ENCODE measurements around the gene CNNM3. TPM values are rescaled to one million over a fixed set of nuclear protein-coding genes. Genes with fewer than 3 reads are reported as not detected.

The CNNM3 gene
- total RNA-seq, 1 experiment from 2014 or later: 34.0 TPM

- TF ChIP-seq REST (IDR thresholded peaks at IDR 0.05; ENCODE audit: insufficient read depth in 1 of 2, low read depth in 2 of 2, low read length in 1 of 2) (no peak), TCF7L2 (IDR thresholded peaks at IDR 0.05; ENCODE audit: low read depth, low read length) (no peak), POLR2AphosphoS5 (IDR thresholded peaks at IDR 0.05; ENCODE audit: low read depth, low read length) (no peak), SIN3A (IDR thresholded peaks at IDR 0.05; ENCODE audit: borderline replicate concordance, insufficient read depth, low read depth, low read length) (no peak), CTCF (IDR thresholded peaks at IDR 0.05) (no peak)
- no peaks in the 10 kb centered on the region for H3K27me3 ChIP-seq (ENCODE audit: control insufficient read depth, insufficient read depth, low read length)
- H3K27ac ChIP-seq (ENCODE audit: low read length): peak overlapping the region; percentile 92
- no peaks in the 10 kb centered on the region for H3K9me3 ChIP-seq (ENCODE audit: control insufficient read depth, insufficient read depth, low read depth, low read length)
- in situ Hi-C loops (cut with HindIII; ENCODE audit: low pct_unique_long_range_greater_than_20kb, low sequenced_read_pairs) (no loop called here), intact Hi-C loops (cut with micrococcal nuclease; ENCODE audit: unreplicated experiment) (no loop called here)
- H3K4me1 ChIP-seq (ENCODE audit: control insufficient read depth, insufficient read depth, low read length): peaks cover 12% of the 10 kb centered on the region
- CTCF ChIA-PET: interaction anchor here (0.6 to 1.0 kb wide), 5 partner anchors 9 to 1226 kb away, joined by 3 to 9 read pairs (median 3); no protein-coding TSS in a partner anchor
- DNase-seq (ENCODE audit: low read depth, low spot score): no peak
- ATAC-seq: peak; percentile 1; the same call in 1 of the 2 replicates
- BruUV-seq (replicated peaks): no TSS peak
- POLR2A ChIA-PET: interaction anchor here (0.6 kb wide), 1 partner anchor 532 kb away, joined by 7 read pairs; the partner anchor contains the start of gene NCAPH
- peak overlapping the region; percentile 66 to 70 for H3K4me3 ChIP-seq (ENCODE audit: low read depth in 2 of 2, low read length in 2 of 2)
- peaks cover 11% of the 10 kb centered on the region; the same call in 1 of the 2 replicates for H3K36me3 ChIP-seq (ENCODE audit: control insufficient read depth, insufficient read depth, low read length)
Measured at GRCh38 chr2:96867756-96868554, 51.9 kb downstream of the CNNM3 start.

- ATAC-seq (peak; percentile 75), DNase-seq (ENCODE audit: low read depth, low spot score) (no peak)
- ChIA-PET CTCF (interaction anchor here (0.6 to 1.0 kb wide), 6 partner anchors 9 to 1225 kb away, joined by 3 to 9 read pairs (median 4); no protein-coding TSS in a partner anchor), POLR2A (interaction anchor here (0.6 to 0.7 kb wide), 3 partner anchors 10 to 533 kb away, joined by 3 to 7 read pairs (median 4); partner anchors contain the start of gene NCAPH)
- in situ Hi-C loops (cut with HindIII; ENCODE audit: low pct_unique_long_range_greater_than_20kb, low sequenced_read_pairs) (no loop called here), intact Hi-C loops (cut with micrococcal nuclease; ENCODE audit: unreplicated experiment) (no loop called here)
- Histone ChIP-seq H3K4me1 (ENCODE audit: control insufficient read depth, insufficient read depth, low read length) (peaks cover 18% of the 10 kb centered on the region), H3K27ac (ENCODE audit: low read length) (peak overlapping the region; percentile 92), H3K9me3 (ENCODE audit: control insufficient read depth, insufficient read depth, low read depth, low read length) (no peaks in the 10 kb centered on the region), H3K36me3 (ENCODE audit: control insufficient read depth, insufficient read depth, low read length) (peaks cover 6% of the 10 kb centered on the region; the same call in 1 of the 2 replicates), H3K4me3 (ENCODE audit: low read depth in 2 of 2, low read length in 2 of 2) (peak overlapping the region; percentile 66 to 70), H3K27me3 (ENCODE audit: control insufficient read depth, insufficient read depth, low read length) (no peaks in the 10 kb centered on the region)
- BruUV-seq (replicated peaks): no TSS peak
- no peak for TF ChIP-seq REST (IDR thresholded peaks at IDR 0.05; ENCODE audit: insufficient read depth in 1 of 2, low read depth in 2 of 2, low read length in 1 of 2)
- peak; percentile 28; the same call in 1 of the 2 replicates for TF ChIP-seq SIN3A (IDR thresholded peaks at IDR 0.05; ENCODE audit: borderline replicate concordance, insufficient read depth, low read depth, low read length)
- TF ChIP-seq CTCF (IDR thresholded peaks at IDR 0.05): peak; percentile 95
- peak; percentile 58 for TF ChIP-seq POLR2AphosphoS5 (IDR thresholded peaks at IDR 0.05; ENCODE audit: low read depth, low read length)
- TF ChIP-seq TCF7L2 (IDR thresholded peaks at IDR 0.05; ENCODE audit: low read depth, low read length): no peak
Measured at GRCh38 chr2:96868555-96869280, 52.6 kb downstream of the CNNM3 start.
